Small intestine (tissue), 16 donors: ENCODE measurements around the gene ZNF277. TPM values are rescaled to one million over a fixed set of nuclear protein-coding genes. Genes with fewer than 3 reads are reported as not detected.

ENCODE experiments used
- DNase-seq, 2 donors: peaks; one replicate each; pipeline versions ENCODE4 v3.0.0 to v3.0.0-alpha.2; 2013
- FAIRE-seq: peaks from 2 replicates; lab custom pipeline; 2012; peaks lifted over from hg19 to GRCh38; lab: Jason Lieb, UNC
- H3K27ac ChIP-seq, 3 donors: one replicate each; pipeline ENCODE4 v1.5.1; 2013; ENCODE audit warnings: low read length in 2 of 3, mild to moderate bottlenecking in 2 of 3, control low read depth in 1 of 3, inconsistent platforms in 1 of 3, low read depth in 1 of 3, moderate library complexity in 1 of 3
- H3K27me3 ChIP-seq, 3 donors: one replicate each; pipeline ENCODE4 v1.6.1; 2013; ENCODE audit warnings: low read length in 3 of 3, inconsistent platforms in 1 of 3; ENCODE audit not compliant: control insufficient read depth in 3 of 3, insufficient read depth in 3 of 3
- H3K36me3 ChIP-seq, 3 donors: one replicate each; pipeline ENCODE4 v1.6.1; 2013; ENCODE audit warnings: low read length in 3 of 3, inconsistent platforms in 1 of 3, low read depth in 1 of 3, mild to moderate bottlenecking in 1 of 3, moderate library complexity in 1 of 3; ENCODE audit not compliant: control insufficient read depth in 3 of 3, insufficient read depth in 2 of 3
- H3K4me1 ChIP-seq, 3 donors: one replicate each; pipeline ENCODE4 v1.6.1; 2013; ENCODE audit warnings: low read length in 2 of 3, inconsistent platforms in 1 of 3, low read depth in 1 of 3, mild to moderate bottlenecking in 1 of 3, moderate library complexity in 1 of 3; ENCODE audit not compliant: control insufficient read depth in 3 of 3, insufficient read depth in 2 of 3
- H3K4me3 ChIP-seq, 3 donors: one replicate each; pipeline ENCODE4 v1.5.1; 2013; ENCODE audit warnings: low read length in 3 of 3, control low read depth in 1 of 3, inconsistent platforms in 1 of 3, low read depth in 1 of 3, mild to moderate bottlenecking in 1 of 3, moderate library complexity in 1 of 3
- H3K9me3 ChIP-seq, 2 donors: one replicate each; pipeline ENCODE4 v1.6.1; 2013; ENCODE audit warnings: low read depth in 1 of 2, low read length in 1 of 2; ENCODE audit not compliant: control insufficient read depth in 2 of 2, insufficient read depth in 1 of 2
- WGBS, 3 donors: extraction: QIAGEN DNeasy Blood & Tissue Kit; methylation state at CpG; one replicate each; pipeline ENCODE4 v1.1.7; 2013; 5-methylcytosine and 5-hydroxymethylcytosine counted together
- long read RNA-seq, 10 donors: transcript quantifications; one replicate each; lab custom pipeline, GENCODE V29; 2026
- polyA plus RNA-seq, 4 donors: library from polyadenylated mRNA; stranded (reverse) in 3 of 4; unstranded in 1 of 4; fragments of 200-250 nt in 3 of 4; fragments of 120-200 nt in 1 of 4; gene quantifications; one replicate each; pipeline versions ENCODE4 v1.2.1 to v1.2.3, GENCODE V29; 2013
- donor health status: healthy with polysubstance abuse.
- donor health status: control.
- donor health status: control.
- donor health status: Bipolar disorder and iron deficiency.
- donor health status: healthy.

Gene ZNF277
- 10 to 100 TPM; 15.8 to 27.2 (median 24.9) TPM for polyA plus RNA-seq
- long read RNA-seq, donor 1, transcript ZNF277-201 (12 exons, 1,849 nt) = major isoform, 27 of 54 reads
- long read RNA-seq, donor 1, partial matches to known transcripts = 26 of 54 reads
- long read RNA-seq, donor 1, other reads (novel, unspliced or antisense) = 0 of 54 reads
- long read RNA-seq, donor 2, partial matches to known transcripts = 0 of 3 reads
- long read RNA-seq, donor 2, other reads (novel, unspliced or antisense) = 0 of 3 reads
- long read RNA-seq, donor 3, transcript ZNF277-201 (12 exons, 1,849 nt) = major isoform, 6 of 12 reads
- long read RNA-seq, donor 3, partial matches to known transcripts = 5 of 12 reads
- long read RNA-seq, donor 3, other reads (novel, unspliced or antisense) = 0 of 12 reads
- long read RNA-seq, donor 4 = 0 reads
- long read RNA-seq, donor 5, partial matches to known transcripts = 0 of 2 reads
- long read RNA-seq, donor 5, other reads (novel, unspliced or antisense) = 0 of 2 reads
- long read RNA-seq, donor 6, transcript ZNF277-201 (12 exons, 1,849 nt) = major isoform, 6 of 7 reads
- long read RNA-seq, donor 6, partial matches to known transcripts = 0 of 7 reads
- long read RNA-seq, donor 6, other reads (novel, unspliced or antisense) = 0 of 7 reads
- long read RNA-seq, donor 7, transcript ZNF277-201 (12 exons, 1,849 nt) = major isoform, 6 of 20 reads
- long read RNA-seq, donor 7, partial matches to known transcripts = 8 of 20 reads
- long read RNA-seq, donor 7, other reads (novel, unspliced or antisense) = 0 of 20 reads
- long read RNA-seq, donor 8, partial matches to known transcripts = 0 of 1 reads
- long read RNA-seq, donor 8, other reads (novel, unspliced or antisense) = 0 of 1 reads
- long read RNA-seq, donor 9, partial matches to known transcripts = 0 of 2 reads
- long read RNA-seq, donor 9, other reads (novel, unspliced or antisense) = 0 of 2 reads
- long read RNA-seq, donor 10, transcript ZNF277-201 (12 exons, 1,849 nt) = major isoform, 8 of 20 reads
- long read RNA-seq, donor 10, partial matches to known transcripts = 11 of 20 reads
- long read RNA-seq, donor 10, other reads (novel, unspliced or antisense) = 0 of 20 reads

- peak within 1 kb of the TSS; percentile 56 to 92 (median 84) for H3K27ac ChIP-seq
- no peaks in the 10 kb centered on the region for H3K36me3 ChIP-seq
- WGBS, 3 donors = 0 to 1% (median 0%) methylated on average over 58 to 67 of the region's 67 CpGs
- FAIRE-seq (no peak), DNase-seq (peak; percentile 99 to 100)
- H3K27me3 ChIP-seq = peaks cover 0 to 17% (median 2%) of the 10 kb centered on the region in 3 donors
- peak within 1 kb of the TSS; percentile 83 to 99 (median 85) for H3K4me3 ChIP-seq
- peaks cover 0 to 10% (median 4%) of the 10 kb centered on the region in 3 donors for H3K4me1 ChIP-seq
- no peaks in the 10 kb centered on the region for H3K9me3 ChIP-seq
Measured at GRCh38 chr7:112206238-112206990, at the start of gene ZNF277, which contains the start of gene DOCK4. Gene ZNF277, plus strand, starts transcription at chr7:112206695. Its CDS starts 22 bp downstream, at chr7:112206717. Gene DOCK4, minus strand, starts transcription at chr7:112206399. Its CDS starts 261 bp downstream, at chr7:112206138.

GRCh38 chr7:112157072-112157471 lies 49.4 kb upstream of the ZNF277 start:
- WGBS, 3 donors = 56 to 71% (median 67%) methylated on average over 4 of the region's 4 CpGs
- H3K27me3 ChIP-seq = no peaks in the 10 kb centered on the region
- peaks cover 0 to under 1% (median 0%) of the 10 kb centered on the region in 3 donors for H3K4me1 ChIP-seq
- H3K27ac ChIP-seq = no peak overlapping the region
- no peak overlapping the region for H3K4me3 ChIP-seq
- FAIRE-seq (no peak), DNase-seq (no peak)
- no peaks in the 10 kb centered on the region for H3K9me3 ChIP-seq
- H3K36me3 ChIP-seq = no peaks in the 10 kb centered on the region

GRCh38 chr7:112159351-112159750 lies 47.1 kb upstream of the ZNF277 start:
- Histone ChIP-seq H3K27ac (no peak overlapping the region), H3K9me3 (no peaks in the 10 kb centered on the region), H3K36me3 (no peaks in the 10 kb centered on the region), H3K27me3 (no peaks in the 10 kb centered on the region), H3K4me1 (peaks cover 0 to 5% (median 0%) of the 10 kb centered on the region in 3 donors), H3K4me3 (no peak overlapping the region)
- WGBS, 3 donors = 75 to 87% (median 85%) methylated on average over 8 of the region's 8 CpGs
- no peak for FAIRE-seq
- no peak for DNase-seq

- FAIRE-seq (no peak), DNase-seq (no peak)
- Histone ChIP-seq H3K36me3 (no peaks in the 10 kb centered on the region), H3K27me3 (no peaks in the 10 kb centered on the region), H3K4me1 (peaks cover 0 to 5% (median 0%) of the 10 kb centered on the region in 3 donors), H3K4me3 (no peak overlapping the region), H3K27ac (no peak overlapping the region), H3K9me3 (no peaks in the 10 kb centered on the region)
- WGBS, 3 donors = 46 to 55% (median 54%) methylated on average over 2 of the region's 2 CpGs
Measured at GRCh38 chr7:112160130-112160770, 46.2 kb upstream of the ZNF277 start.

- Histone ChIP-seq H3K27ac (no peak overlapping the region), H3K4me3 (no peak overlapping the region)
Measured at GRCh38 chr7:112160771-112161150, 45.7 kb upstream of the ZNF277 start.

DNA sequence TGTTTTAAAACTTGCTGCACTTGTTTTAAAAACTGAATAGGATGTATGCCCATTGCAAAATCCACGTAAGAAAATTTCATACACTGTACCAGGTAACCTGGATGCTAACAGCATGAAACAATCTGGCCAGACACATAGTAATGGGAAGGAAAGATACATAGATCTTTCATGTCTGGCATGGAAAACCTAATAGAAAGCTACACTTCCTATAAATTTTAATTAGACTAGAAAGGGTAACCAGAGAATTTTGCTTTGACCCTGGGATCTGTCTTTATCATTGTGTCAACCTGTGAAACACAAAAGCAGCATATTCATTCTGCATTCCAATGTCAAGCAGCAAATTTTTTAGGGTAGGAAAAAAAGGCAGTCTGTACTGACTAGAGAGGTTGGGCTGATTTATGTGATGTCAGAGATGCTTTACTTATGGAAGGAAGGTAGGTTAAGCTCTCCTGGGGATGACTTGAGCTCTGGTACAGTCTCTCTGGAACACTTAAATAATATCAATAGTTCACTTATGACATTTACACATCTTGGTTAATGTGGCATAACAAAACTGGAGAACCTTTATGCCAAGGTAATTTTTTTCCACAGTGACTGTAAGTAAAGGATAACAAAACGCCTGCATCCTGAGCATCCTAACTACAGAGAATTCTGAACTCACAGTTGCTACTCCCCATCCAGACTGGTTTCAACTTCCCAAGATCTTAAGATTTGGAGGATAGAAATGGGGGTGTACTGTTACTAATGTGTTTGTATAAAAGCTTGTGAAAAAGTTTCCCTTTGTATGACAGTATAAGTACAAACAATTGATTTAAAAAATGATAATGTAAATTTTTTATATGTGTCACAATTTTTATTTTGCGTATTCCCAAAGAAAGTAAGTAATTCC lies 45.0 kb upstream of the ZNF277 start:
- FAIRE-seq = no peak
- H3K4me1 ChIP-seq = peaks cover 0 to 5% (median 0%) of the 10 kb centered on the region in 3 donors
- no peak overlapping the region for H3K27ac ChIP-seq
- no peak overlapping the region for H3K4me3 ChIP-seq
- H3K9me3 ChIP-seq = no peaks in the 10 kb centered on the region
- no peaks in the 10 kb centered on the region for H3K27me3 ChIP-seq
- DNase-seq = no peak
- H3K36me3 ChIP-seq = no peaks in the 10 kb centered on the region
- WGBS, 3 donors = 76 to 84% (median 83%) methylated on average over 3 of the region's 3 CpGs

More at GRCh38 chr7:112160771-112161150, 45.7 kb upstream of the ZNF277 start:
- Histone ChIP-seq H3K9me3 (no peaks in the 10 kb centered on the region), H3K4me1 (peaks cover 0 to 5% (median 0%) of the 10 kb centered on the region in 3 donors), H3K36me3 (no peaks in the 10 kb centered on the region), H3K27me3 (no peaks in the 10 kb centered on the region)
- DNase-seq (no peak), FAIRE-seq (no peak)
- WGBS, 3 donors = 52 to 60% (median 57%) methylated on average over 7 of the region's 7 CpGs
